ENCODE data around the gene STS. TPM values are rescaled to one million over a fixed set of nuclear protein-coding genes. Genes with fewer than 3 reads are reported as not detected.

The STS gene
- total RNA-seq, 1 experiment from 2014 or later: 70.0 TPM

DNA sequence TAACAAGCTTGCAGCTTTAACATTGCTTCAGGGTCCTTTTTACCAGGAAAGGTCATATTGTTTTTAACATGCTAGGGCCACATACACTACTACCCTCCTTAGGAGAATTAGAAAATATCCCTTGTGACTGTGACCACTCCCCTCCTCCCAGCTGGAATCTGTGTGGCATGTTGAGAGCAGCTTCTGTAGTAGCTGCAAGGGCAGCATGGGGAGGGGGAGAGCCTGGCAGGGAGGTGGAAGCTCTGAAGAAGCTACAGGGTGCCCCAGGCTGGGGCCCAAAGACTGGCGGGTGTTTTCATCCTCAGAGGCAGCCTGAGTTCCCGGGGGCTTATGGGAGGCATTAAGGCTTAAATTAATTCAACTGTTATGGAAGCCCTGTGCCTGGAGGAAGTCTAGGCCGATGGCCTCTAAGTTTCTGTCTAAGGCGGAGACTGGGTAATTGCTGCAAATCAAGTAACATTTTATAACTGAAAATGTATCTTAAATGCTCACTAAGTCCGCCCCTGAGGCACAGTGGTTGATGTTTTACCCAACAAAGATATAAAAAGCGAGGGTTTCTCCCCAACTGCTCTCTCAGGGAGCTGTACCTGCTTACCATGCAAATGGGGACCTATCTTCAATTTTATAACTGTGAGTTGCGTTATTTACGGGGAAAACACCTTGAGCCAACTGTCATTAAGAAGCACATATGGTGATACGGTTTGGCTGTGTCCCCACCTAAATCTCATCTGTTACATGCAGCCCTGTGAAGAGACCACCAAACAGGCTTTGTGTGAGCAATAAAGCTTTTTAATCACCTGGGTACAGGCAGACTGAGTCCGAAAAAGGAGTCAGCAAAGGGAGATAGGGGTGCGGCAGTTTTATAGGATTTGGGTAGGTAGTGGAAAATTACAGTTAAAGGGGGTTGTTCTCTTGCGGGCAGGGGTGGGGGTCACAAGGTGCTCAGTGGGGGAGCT lies 37.4 kb upstream of the STS start:
- POLR2A ChIA-PET: no interaction called here
- Mint-ChIP-seq H3K4me3 (ENCODE audit: unreplicated experiment) (no peak overlapping the region), H3K36me3 (ENCODE audit: insufficient read depth, unreplicated experiment) (peaks cover 19% of the 10 kb centered on the region), H3K27ac (ENCODE audit: unreplicated experiment) (no peak overlapping the region), H3K27me3 (ENCODE audit: insufficient read depth, unreplicated experiment) (no peaks in the 10 kb centered on the region), H3K4me1 (ENCODE audit: low read depth, unreplicated experiment) (peaks cover 6% of the 10 kb centered on the region), H3K9me3 (ENCODE audit: unreplicated experiment) (no peaks in the 10 kb centered on the region)
- no peaks in the 10 kb centered on the region for H3K4me1 ChIP-seq
- intact Hi-C loops (cut with micrococcal nuclease; ENCODE audit: unreplicated experiment): no loop called here
- CTCF ChIA-PET: no interaction called here
- H3K4me3 ChIP-seq (ENCODE audit: low read depth, low read length): no peak overlapping the region
- BruUV-seq (replicated peaks): no TSS peak
- H3K9me3 ChIP-seq: no peaks in the 10 kb centered on the region
- TF ChIP-seq, protein P1, sequence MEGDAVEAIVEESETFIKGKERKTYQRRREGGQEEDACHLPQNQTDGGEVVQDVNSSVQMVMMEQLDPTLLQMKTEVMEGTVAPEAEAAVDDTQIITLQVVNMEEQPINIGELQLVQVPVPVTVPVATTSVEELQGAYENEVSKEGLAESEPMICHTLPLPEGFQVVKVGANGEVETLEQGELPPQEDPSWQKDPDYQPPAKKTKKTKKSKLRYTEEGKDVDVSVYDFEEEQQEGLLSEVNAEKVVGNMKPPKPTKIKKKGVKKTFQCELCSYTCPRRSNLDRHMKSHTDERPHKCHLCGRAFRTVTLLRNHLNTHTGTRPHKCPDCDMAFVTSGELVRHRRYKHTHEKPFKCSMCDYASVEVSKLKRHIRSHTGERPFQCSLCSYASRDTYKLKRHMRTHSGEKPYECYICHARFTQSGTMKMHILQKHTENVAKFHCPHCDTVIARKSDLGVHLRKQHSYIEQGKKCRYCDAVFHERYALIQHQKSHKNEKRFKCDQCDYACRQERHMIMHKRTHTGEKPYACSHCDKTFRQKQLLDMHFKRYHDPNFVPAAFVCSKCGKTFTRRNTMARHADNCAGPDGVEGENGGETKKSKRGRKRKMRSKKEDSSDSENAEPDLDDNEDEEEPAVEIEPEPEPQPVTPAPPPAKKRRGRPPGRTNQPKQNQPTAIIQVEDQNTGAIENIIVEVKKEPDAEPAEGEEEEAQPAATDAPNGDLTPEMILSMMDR (IDR thresholded peaks at IDR 0.05; ENCODE audit: insufficient read depth in 1 of 2, low read depth in 1 of 2, low read length in 1 of 2, severe bottlenecking in 1 of 2, unreplicated experiment in 1 of 2): no peak
- H3K27me3 ChIP-seq (replicated peaks; ENCODE audit: control insufficient read depth, insufficient read depth, low read length): no peaks in the 10 kb centered on the region
- DNase-seq: no peak
- no peaks in the 10 kb centered on the region for H3K36me3 ChIP-seq (ENCODE audit: control insufficient read depth, insufficient read depth, low read length)

DNA sequence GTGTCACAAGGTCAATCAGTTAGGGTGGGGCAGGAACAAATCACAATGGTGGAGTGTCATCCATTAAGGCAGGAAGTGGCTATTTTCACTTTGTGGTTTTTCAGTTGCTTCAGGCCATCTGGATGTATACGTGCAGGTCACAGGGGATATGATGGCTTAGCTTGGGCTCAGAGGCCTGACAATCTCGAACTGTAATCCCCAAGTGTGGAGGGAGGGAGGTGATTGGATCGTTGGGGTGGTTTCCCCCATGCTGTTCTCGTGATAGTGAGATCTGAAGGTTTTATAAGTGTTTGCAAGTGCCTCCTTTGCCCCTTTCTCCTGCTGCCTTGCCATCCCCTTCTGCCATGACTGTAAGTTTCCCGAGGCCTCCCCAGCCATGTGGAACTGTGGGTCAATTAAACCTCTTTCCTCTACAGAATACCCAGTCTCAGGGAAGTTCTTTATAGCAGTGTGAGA lies 36.7 kb upstream of the STS start:
- Histone ChIP-seq H3K4me3 (ENCODE audit: low read depth, low read length) (no peak overlapping the region), H3K36me3 (ENCODE audit: control insufficient read depth, insufficient read depth, low read length) (no peaks in the 10 kb centered on the region), H3K9me3 (no peaks in the 10 kb centered on the region), H3K27me3 (replicated peaks; ENCODE audit: control insufficient read depth, insufficient read depth, low read length) (no peaks in the 10 kb centered on the region), H3K4me1 (no peaks in the 10 kb centered on the region)
- ChIA-PET POLR2A (no interaction called here), CTCF (no interaction called here)
- BruUV-seq (replicated peaks): no TSS peak
- TF ChIP-seq, protein P1 (IDR thresholded peaks at IDR 0.05; ENCODE audit: insufficient read depth in 1 of 2, low read depth in 1 of 2, low read length in 1 of 2, severe bottlenecking in 1 of 2, unreplicated experiment in 1 of 2): no peak
- no peak for DNase-seq
- no peak overlapping the region for H3K4me3 Mint-ChIP-seq (ENCODE audit: unreplicated experiment)
- H3K27me3 Mint-ChIP-seq (ENCODE audit: insufficient read depth, unreplicated experiment): no peaks in the 10 kb centered on the region
- peaks cover 19% of the 10 kb centered on the region for H3K36me3 Mint-ChIP-seq (ENCODE audit: insufficient read depth, unreplicated experiment)
- no peaks in the 10 kb centered on the region for H3K9me3 Mint-ChIP-seq (ENCODE audit: unreplicated experiment)
- H3K27ac Mint-ChIP-seq (ENCODE audit: unreplicated experiment): no peak overlapping the region
- peaks cover 6% of the 10 kb centered on the region for H3K4me1 Mint-ChIP-seq (ENCODE audit: low read depth, unreplicated experiment)
- intact Hi-C loops (cut with micrococcal nuclease; ENCODE audit: unreplicated experiment): no loop called here

DNA sequence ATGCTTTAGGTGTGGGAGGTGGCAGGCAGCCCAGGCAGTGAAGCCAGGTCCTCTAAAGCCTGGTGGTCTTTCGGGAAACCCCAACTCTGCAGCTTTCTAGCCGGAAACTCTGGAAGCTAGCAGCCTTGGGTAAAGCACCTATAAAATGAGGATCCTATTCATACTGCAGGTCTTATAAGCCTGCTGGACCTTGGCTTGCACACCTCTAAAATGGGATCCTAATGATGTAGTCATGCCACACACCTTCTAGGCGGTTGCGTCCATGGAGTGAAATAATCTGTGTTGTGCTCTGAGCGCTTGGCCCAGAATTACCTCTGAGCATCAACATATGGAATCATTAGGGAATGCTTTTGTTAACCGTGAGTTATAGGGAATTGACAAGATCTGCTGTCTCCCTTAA lies 36.0 kb upstream of the STS start:
- peaks cover 6% of the 10 kb centered on the region for H3K4me1 Mint-ChIP-seq (ENCODE audit: low read depth, unreplicated experiment)
- H3K27ac Mint-ChIP-seq (ENCODE audit: unreplicated experiment): no peak overlapping the region
- H3K27me3 Mint-ChIP-seq (ENCODE audit: insufficient read depth, unreplicated experiment): no peaks in the 10 kb centered on the region
- POLR2A ChIA-PET: no interaction called here
- BruUV-seq (replicated peaks): no TSS peak
- Histone ChIP-seq H3K4me1 (no peaks in the 10 kb centered on the region), H3K4me3 (ENCODE audit: low read depth, low read length) (no peak overlapping the region), H3K9me3 (no peaks in the 10 kb centered on the region), H3K36me3 (ENCODE audit: control insufficient read depth, insufficient read depth, low read length) (no peaks in the 10 kb centered on the region), H3K27me3 (replicated peaks; ENCODE audit: control insufficient read depth, insufficient read depth, low read length) (no peaks in the 10 kb centered on the region)
- intact Hi-C loops (cut with micrococcal nuclease; ENCODE audit: unreplicated experiment): no loop called here
- H3K9me3 Mint-ChIP-seq (ENCODE audit: unreplicated experiment): no peaks in the 10 kb centered on the region
- peaks cover 19% of the 10 kb centered on the region for H3K36me3 Mint-ChIP-seq (ENCODE audit: insufficient read depth, unreplicated experiment)
- TF ChIP-seq, protein P1 (IDR thresholded peaks at IDR 0.05; ENCODE audit: insufficient read depth in 1 of 2, low read depth in 1 of 2, low read length in 1 of 2, severe bottlenecking in 1 of 2, unreplicated experiment in 1 of 2): no peak
- CTCF ChIA-PET: no interaction called here
- no peak overlapping the region for H3K4me3 Mint-ChIP-seq (ENCODE audit: unreplicated experiment)
- no peak for DNase-seq
